HFFc6 (cell line): Measurements from ENCODE around the gene SLC6A17. TPM values are rescaled to one million over a fixed set of nuclear protein-coding genes. Genes with fewer than 3 reads are reported as not detected.

Experiments used
- DNase-seq: peaks from one replicate; pipeline ENCODE4 v3.0.0-alpha.2; 2018
- H3K27ac Mint-ChIP-seq: 2 replicates; pipeline ENCODE4 v1.8.0; 2020; ENCODE audit warnings: mild to moderate bottlenecking, mixed read lengths
- H3K27me3 Mint-ChIP-seq: 2 replicates; pipeline ENCODE4 v1.8.0; 2021; ENCODE audit warnings: mild to moderate bottlenecking, moderate library complexity, mixed read lengths; ENCODE audit not compliant: insufficient read depth
- H3K36me3 Mint-ChIP-seq: 2 replicates; pipeline ENCODE4 v1.8.0; 2021; ENCODE audit warnings: low read depth, mixed read lengths
- H3K4me1 Mint-ChIP-seq: 2 replicates; pipeline ENCODE4 v1.8.0; 2020; ENCODE audit warnings: low read depth, mixed read lengths
- H3K4me3 Mint-ChIP-seq: 2 replicates; pipeline ENCODE4 v1.8.0; 2020; ENCODE audit warnings: mild to moderate bottlenecking, moderate library complexity, mixed read lengths
- H3K9me3 Mint-ChIP-seq: 2 replicates; pipeline ENCODE4 v1.8.0; 2020; ENCODE audit warnings: mild to moderate bottlenecking, mixed read lengths
- CTCF ChIP-seq: fragments of 200-600 bp; sonication (generic); IDR thresholded peaks from 2 replicates; pipeline ENCODE4 v1.5.0; 2021; ENCODE audit warnings: antibody characterized with exemption, mild to moderate bottlenecking
- total RNA-seq, 6 experiments: library from RNA; stranded (reverse); fragmentation: NEBNext Ultra II Directional; extraction: Animal tissue kit (Norgen Biotek cat#: 25700); gene quantifications; 2 replicates in 1 of 6; 3 replicates in 5 of 6; pipeline ENCODE4 v1.2.3, GENCODE V29; 2021

SLC6A17 gene
- total RNA-seq, 6 experiments from 2014 or later = 1.7 to 5.3 (median 2.0) TPM

DNA sequence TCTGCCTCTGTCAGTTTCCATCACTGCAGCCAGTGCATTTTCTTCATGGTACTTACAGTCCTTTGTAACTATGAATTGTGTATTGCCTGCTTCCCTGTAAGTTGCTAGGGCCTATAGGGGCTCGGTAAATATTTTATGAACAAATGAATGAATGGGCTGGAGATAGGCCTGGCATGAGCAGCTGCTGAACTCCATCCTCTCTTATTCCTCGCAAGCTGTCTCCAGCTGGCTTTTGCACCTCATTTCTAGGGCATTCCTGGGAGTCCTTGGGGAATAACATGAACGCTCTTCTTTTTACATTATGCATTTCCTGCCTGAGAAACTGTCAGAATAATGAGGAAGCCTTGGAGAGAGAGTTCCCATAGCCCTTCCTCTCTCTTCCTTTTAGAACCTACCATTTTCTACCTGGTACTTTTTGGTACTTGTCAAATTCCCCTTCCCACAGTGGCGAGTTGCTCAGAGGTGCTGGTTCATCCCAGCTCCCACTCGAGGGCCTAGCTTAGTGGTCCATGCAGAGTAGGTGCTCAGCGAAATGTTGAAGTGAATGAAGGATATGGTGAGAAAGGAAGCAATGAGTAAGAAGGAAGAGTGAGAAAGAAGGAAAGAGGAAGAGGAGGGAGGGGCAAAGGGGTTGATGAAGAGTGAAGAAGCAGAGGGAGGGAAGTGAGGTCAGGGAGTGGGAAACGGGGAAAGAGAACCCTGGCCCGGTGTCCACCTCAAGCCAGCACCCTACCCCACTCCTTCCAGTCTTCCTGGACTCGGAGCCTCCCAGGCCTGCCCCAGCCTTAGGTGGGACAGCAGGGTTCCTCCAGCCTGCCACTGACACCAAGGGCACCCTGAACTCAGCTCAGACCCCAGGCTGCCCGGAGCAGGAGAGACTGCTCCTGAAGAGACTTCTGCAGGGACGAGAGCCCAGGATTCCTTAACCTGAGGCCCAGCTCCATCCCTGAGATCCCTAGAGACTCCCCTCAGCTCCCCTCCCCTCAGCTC, 89.4 kb downstream of the SLC6A17 start:
- H3K36me3 Mint-ChIP-seq = peaks cover 10% of the 10 kb centered on the region
- no peaks in the 10 kb centered on the region for H3K9me3 Mint-ChIP-seq
- peaks cover 35% of the 10 kb centered on the region for H3K4me1 Mint-ChIP-seq
- no peak overlapping the region for H3K4me3 Mint-ChIP-seq
- peaks cover 4% of the 10 kb centered on the region for H3K27me3 Mint-ChIP-seq
- no peak overlapping the region for H3K27ac Mint-ChIP-seq
- no peak for TF ChIP-seq CTCF
- no peak for DNase-seq

GRCh38 chr1:110240476-110241210, 90.3 kb downstream of the SLC6A17 start:
- no peak overlapping the region for H3K27ac Mint-ChIP-seq
- no peak overlapping the region for H3K4me3 Mint-ChIP-seq
- no peak for DNase-seq
- peaks cover 30% of the 10 kb centered on the region for H3K4me1 Mint-ChIP-seq
- H3K9me3 Mint-ChIP-seq = no peaks in the 10 kb centered on the region
- no peak for TF ChIP-seq CTCF
- peaks cover 7% of the 10 kb centered on the region for H3K27me3 Mint-ChIP-seq
- H3K36me3 Mint-ChIP-seq = peaks cover 10% of the 10 kb centered on the region

- no peaks in the 10 kb centered on the region for H3K9me3 Mint-ChIP-seq
- H3K4me1 Mint-ChIP-seq = peaks cover 30% of the 10 kb centered on the region
- H3K36me3 Mint-ChIP-seq = peaks cover 10% of the 10 kb centered on the region
- DNase-seq = no peak
- H3K27me3 Mint-ChIP-seq = peaks cover 7% of the 10 kb centered on the region
- no peak overlapping the region for H3K4me3 Mint-ChIP-seq
- TF ChIP-seq CTCF = no peak
- no peak overlapping the region for H3K27ac Mint-ChIP-seq
These were observed 91.2 kb downstream of the SLC6A17 start for GRCh38 chr1:110241516-110241915.

DNA sequence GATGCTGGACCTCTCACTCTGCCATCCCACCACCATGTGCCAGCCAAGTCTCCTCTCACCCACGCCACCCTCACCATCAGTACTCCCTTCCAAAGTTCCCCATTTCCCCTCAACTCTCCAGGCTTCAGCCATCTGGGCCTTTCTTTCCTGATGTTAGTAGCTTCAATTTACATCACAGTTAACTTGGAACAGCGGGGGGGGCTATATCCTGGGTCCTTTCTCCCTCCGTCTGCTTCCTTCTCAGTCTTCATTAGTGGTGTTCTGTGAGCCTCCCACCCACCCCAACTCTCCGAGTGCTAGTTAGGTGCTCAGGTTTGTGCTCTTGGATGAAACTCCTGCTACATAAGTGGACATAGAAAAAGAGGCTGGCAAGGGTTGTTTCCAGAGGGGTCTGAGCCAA, 91.8 kb downstream of the SLC6A17 start:
- peaks cover 30% of the 10 kb centered on the region for H3K4me1 Mint-ChIP-seq
- no peak overlapping the region for H3K27ac Mint-ChIP-seq
- H3K4me3 Mint-ChIP-seq = no peak overlapping the region
- no peak for DNase-seq
- no peaks in the 10 kb centered on the region for H3K9me3 Mint-ChIP-seq
- peaks cover 7% of the 10 kb centered on the region for H3K27me3 Mint-ChIP-seq
- TF ChIP-seq CTCF = no peak
- H3K36me3 Mint-ChIP-seq = peaks cover 10% of the 10 kb centered on the region

GRCh38 chr1:110242731-110243130, 92.4 kb downstream of the SLC6A17 start:
- TF ChIP-seq CTCF = no peak
- Mint-ChIP-seq H3K36me3 (peaks cover 10% of the 10 kb centered on the region), H3K4me1 (peaks cover 24% of the 10 kb centered on the region), H3K27ac (no peak overlapping the region), H3K27me3 (peaks cover 7% of the 10 kb centered on the region), H3K9me3 (no peaks in the 10 kb centered on the region), H3K4me3 (no peak overlapping the region)
- DNase-seq = no peak
